Endothelial cell of umbilical vein (primary cell): ENCODE data around the gene NAV2. TPM values are rescaled to one million over a fixed set of nuclear protein-coding genes. Genes with fewer than 3 reads are reported as not detected.

Experiments used
- BruUV-seq: library from RNA; stranded (reverse); fragments of 400-500 nt; replicated peaks from 2 replicates; lab custom pipeline; 2021; lab: Mats Ljungman, UMichigan
- CTCF ChIA-PET: fragments of 300-600, 350-600 bp; sonication (Branson Sonifier 250); formaldehyde crosslinking; loops from one replicate; lab custom pipeline; 2021; ENCODE audit warnings: antibody characterized with exemption, inconsistent platforms; lab: Charles Lee
- POLR2A ChIA-PET: fragments of 300-600, 350-600 bp; sonication (Branson Sonifier 250); formaldehyde crosslinking; loops from one replicate; lab custom pipeline; 2021; ENCODE audit warnings: antibody characterized with exemption, inconsistent platforms; lab: Charles Lee
- DNase-seq: peaks from one replicate; pipeline ENCODE4 v3.0.0-alpha.2; 2011; ENCODE audit warnings: low read depth, low spot score
- FAIRE-seq: peaks from 2 replicates; lab custom pipeline; 2011; peaks lifted over from hg19 to GRCh38; lab: Jason Lieb, UNC
- H2AFZ ChIP-seq: 2 replicates; pipeline ENCODE4 v1.6.0; 2012; ENCODE audit warnings: low read depth, low read length, control low read depth, inconsistent platforms
- H3K27ac ChIP-seq: 2 replicates; pipeline ENCODE4 v1.5.1; 2011; ENCODE audit warnings: low read depth, mild to moderate bottlenecking, control low read depth, low read length, moderate library complexity; ENCODE audit not compliant: insufficient read depth
- H3K27me3 ChIP-seq, 2 experiments: 2 replicates each; pipeline versions ENCODE4 v1.6.0 to v1.6.1; 2011; ENCODE audit warnings: low read length in 2 of 2, mixed read lengths in 1 of 2; ENCODE audit not compliant: control insufficient read depth in 2 of 2, insufficient read depth in 2 of 2
- H3K36me3 ChIP-seq, 2 experiments: 2 replicates in 1 of 2; 3 replicates in 1 of 2; pipeline ENCODE4 v1.5.1; 2011; ENCODE audit warnings: low read length in 2 of 2, mild to moderate bottlenecking in 1 of 2, moderate library complexity in 1 of 2; ENCODE audit not compliant: control insufficient read depth in 2 of 2, insufficient read depth in 2 of 2; ENCODE audit errors: extremely low read depth in 1 of 2
- H3K4me1 ChIP-seq: 3 replicates; pipeline ENCODE4 v1.5.1; 2011; ENCODE audit warnings: mild to moderate bottlenecking, low read length; ENCODE audit not compliant: control insufficient read depth, insufficient read depth; ENCODE audit errors: extremely low read depth
- H3K4me2 ChIP-seq: 2 replicates; pipeline ENCODE4 v1.6.1; 2011; ENCODE audit warnings: low read length, control low read depth, mixed read lengths; ENCODE audit not compliant: insufficient read depth
- H3K4me3 ChIP-seq, 3 experiments: fragments of 200-600 bp in 1 of 3; sonication (generic), shearing (Covaris generic) in 1 of 3; replicated peaks in 1 of 3; 2 replicates each; pipeline ENCODE4 v1.5.1; 2011 to 2016; ENCODE audit warnings: control low read depth in 3 of 3, low read length in 3 of 3, mild to moderate bottlenecking in 2 of 3, inconsistent platforms in 1 of 3, low read depth in 1 of 3, moderate library complexity in 1 of 3; ENCODE audit not compliant: insufficient read depth in 1 of 3
- H3K79me2 ChIP-seq: 2 replicates; pipeline ENCODE4 v1.6.0; 2012; ENCODE audit warnings: low read length, inconsistent platforms; ENCODE audit not compliant: control insufficient read depth, insufficient read depth
- H3K9ac ChIP-seq: replicated peaks from 2 replicates; pipeline ENCODE3; 2011; ENCODE audit warnings: low read length, control low read depth; ENCODE audit not compliant: insufficient read depth; ENCODE audit errors: extremely low read depth
- H3K9me1 ChIP-seq: replicated peaks from 3 replicates; pipeline ENCODE4 v1.6.0; 2011; ENCODE audit warnings: mild to moderate bottlenecking, low read length; ENCODE audit not compliant: control insufficient read depth, insufficient read depth; ENCODE audit errors: extremely low read depth
- H3K9me3 ChIP-seq: replicated peaks from 2 replicates; pipeline ENCODE4 v1.5.1; 2012; ENCODE audit warnings: low read length, inconsistent platforms; ENCODE audit not compliant: control insufficient read depth, insufficient read depth
- H4K20me1 ChIP-seq: replicated peaks from 2 replicates; pipeline ENCODE3; 2011; ENCODE audit warnings: mild to moderate bottlenecking, low read length; ENCODE audit not compliant: control insufficient read depth, insufficient read depth; ENCODE audit errors: extremely low read depth
- EZH2 ChIP-seq: IDR thresholded peaks from 2 replicates; pipeline ENCODE4 v1.6.1; 2012; ENCODE audit warnings: borderline replicate concordance, low read depth, mild to moderate bottlenecking, moderate library complexity, low read length, inconsistent platforms; ENCODE audit not compliant: severe bottlenecking
- FOS ChIP-seq: IDR thresholded peaks from 2 replicates; pipeline ENCODE4 v1.6.1; 2011; ENCODE audit warnings: mild to moderate bottlenecking, low read length, moderate library complexity, borderline replicate concordance; ENCODE audit not compliant: insufficient read depth
- GATA2 ChIP-seq: IDR thresholded peaks from 2 replicates; pipeline ENCODE4 v1.7.0; 2011; ENCODE audit warnings: low read depth, mild to moderate bottlenecking, moderate library complexity, mixed read lengths, low read length; ENCODE audit not compliant: insufficient read length, insufficient read depth
- JUN ChIP-seq: IDR thresholded peaks from 2 replicates; pipeline ENCODE4 v1.6.1; 2011; ENCODE audit warnings: borderline replicate concordance, low read depth; ENCODE audit not compliant: insufficient read length, insufficient read depth
- MAX ChIP-seq: IDR thresholded peaks from 2 replicates; pipeline ENCODE4 v1.6.1; 2011; ENCODE audit not compliant: insufficient read depth, insufficient read length
- MYC ChIP-seq: IDR thresholded peaks from one replicate; pipeline ENCODE4 v1.6.1; 2011; ENCODE audit warnings: mild to moderate bottlenecking, low read depth, low read length
- POLR2A ChIP-seq: IDR thresholded peaks from 2 replicates; pipeline ENCODE4 v1.6.1; 2012; ENCODE audit warnings: low read depth, mild to moderate bottlenecking, control low read depth, low read length
- POLR2AphosphoS5 ChIP-seq: IDR thresholded peaks from 2 replicates; pipeline ENCODE4 v1.6.1; 2012; ENCODE audit warnings: low read depth, mild to moderate bottlenecking, control low read depth, low read length, moderate library complexity; ENCODE audit not compliant: insufficient read depth
- dilution Hi-C: fragments of 300-500 bp; cut with MboI; formaldehyde crosslinking; loops from one replicate; pipeline ENCODE4 v1.15.0; 2019; ENCODE audit warnings: low sequenced_read_pairs; ENCODE audit not compliant: extremely low pct_ligation_motif_present
- intact Hi-C: fragments of 100-400 bp; cut with micrococcal nuclease; formaldehyde crosslinking; loops from one replicate; pipeline ENCODE4 v1.10.0; 2022
- polyA plus RNA-seq, 4 experiments: library from polyadenylated mRNA; depleted of rRNA in 3 of 4; stranded (reverse) in 3 of 4; unstranded in 1 of 4; fragments of >200 nt; gene quantifications; 2 replicates each; pipeline versions ENCODE4 v1.2.1 to v1.2.3, GENCODE V29; 2011 to 2012; ENCODE audit warnings: missing spikeins in 1 of 4
- total RNA-seq: library from RNA; stranded (reverse); gene quantifications from 2 replicates; pipeline ENCODE4 v1.2.3, GENCODE V29; 2021
- TF ChIP-seq, protein P1 (sequence below), 2 donors: IDR thresholded peaks; 1 replicate in 1 of 2; 2 replicates in 1 of 2; pipeline ENCODE4 v1.5.1; 2011; ENCODE audit warnings: low read length in 2 of 2, mild to moderate bottlenecking in 2 of 2, moderate library complexity in 2 of 2, control low read depth in 1 of 2, inconsistent platforms in 1 of 2, low read depth in 1 of 2; ENCODE audit not compliant: insufficient read depth in 1 of 2; ENCODE audit errors: extremely low read depth in 1 of 2

Gene NAV2
- total and polyA plus RNA-seq, 2 donors (not counting 3 experiments of a cell fraction or from before 2014, with no cell fraction given) = 10.9 to 68.0 TPM

- H3K9me1 ChIP-seq = no peaks in the 10 kb centered on the region
- peaks cover 4% of the 10 kb centered on the region for H3K4me1 ChIP-seq
- H3K36me3 ChIP-seq = no peaks in the 10 kb centered on the region
- H3K4me3 ChIP-seq = no peak overlapping the region
- intact Hi-C loops = loop anchor here (5.0 kb wide), 1 partner anchor 313 kb away; no protein-coding TSS in a partner anchor
- H3K4me2 ChIP-seq = no peak overlapping the region
- TF ChIP-seq EZH2 (no peak), POLR2AphosphoS5 (no peak), GATA2 (no peak), FOS (no peak), MYC (no peak), JUN (no peak), POLR2A (no peak), MAX (no peak)
- TF ChIP-seq, protein P1, sequence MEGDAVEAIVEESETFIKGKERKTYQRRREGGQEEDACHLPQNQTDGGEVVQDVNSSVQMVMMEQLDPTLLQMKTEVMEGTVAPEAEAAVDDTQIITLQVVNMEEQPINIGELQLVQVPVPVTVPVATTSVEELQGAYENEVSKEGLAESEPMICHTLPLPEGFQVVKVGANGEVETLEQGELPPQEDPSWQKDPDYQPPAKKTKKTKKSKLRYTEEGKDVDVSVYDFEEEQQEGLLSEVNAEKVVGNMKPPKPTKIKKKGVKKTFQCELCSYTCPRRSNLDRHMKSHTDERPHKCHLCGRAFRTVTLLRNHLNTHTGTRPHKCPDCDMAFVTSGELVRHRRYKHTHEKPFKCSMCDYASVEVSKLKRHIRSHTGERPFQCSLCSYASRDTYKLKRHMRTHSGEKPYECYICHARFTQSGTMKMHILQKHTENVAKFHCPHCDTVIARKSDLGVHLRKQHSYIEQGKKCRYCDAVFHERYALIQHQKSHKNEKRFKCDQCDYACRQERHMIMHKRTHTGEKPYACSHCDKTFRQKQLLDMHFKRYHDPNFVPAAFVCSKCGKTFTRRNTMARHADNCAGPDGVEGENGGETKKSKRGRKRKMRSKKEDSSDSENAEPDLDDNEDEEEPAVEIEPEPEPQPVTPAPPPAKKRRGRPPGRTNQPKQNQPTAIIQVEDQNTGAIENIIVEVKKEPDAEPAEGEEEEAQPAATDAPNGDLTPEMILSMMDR (IDR thresholded peaks at IDR 0.05; ENCODE audit: extremely low read depth in 1 of 2, insufficient read depth in 1 of 2, low read depth in 1 of 2, low read length in 2 of 2) = no peak
- no peaks in the 10 kb centered on the region for H3K27me3 ChIP-seq
- no peak overlapping the region for H2AFZ ChIP-seq
- no peaks in the 10 kb centered on the region for H3K9me3 ChIP-seq
- no TSS peak for BruUV-seq
- no peaks in the 10 kb centered on the region for H3K79me2 ChIP-seq
- POLR2A ChIA-PET = no interaction called here
- CTCF ChIA-PET = interaction anchor here (3.0 to 3.6 kb wide), 5 partner anchors 15 to 481 kb away, joined by 17 to 137 read pairs (median 68); no protein-coding TSS in a partner anchor
- no peak overlapping the region for H3K9ac ChIP-seq
- dilution Hi-C loops = no loop called here
- DNase-seq = no peak
- H3K27ac ChIP-seq = no peak overlapping the region
- FAIRE-seq = no peak
- H4K20me1 ChIP-seq = no peaks in the 10 kb centered on the region
Measured at GRCh38 chr11:20129665-20130064, 417.0 kb downstream of the NAV2 start.
